IMR-90 (cell line): ENCODE measurements around the gene SLC4A9. TPM values are rescaled to one million over a fixed set of nuclear protein-coding genes. Genes with fewer than 3 reads are reported as not detected.

Source experiments
- ATAC-seq: fragments of 200-7000 bp; cut with Tn5 transposase; 2 replicates; pipeline ENCODE4 v1.9.1; 2020; ENCODE audit warnings: low read depth, mild to moderate bottlenecking, moderate library complexity
- BruUV-seq: library from RNA; stranded (reverse); fragments of 400-500 nt; replicated peaks from 2 replicates; lab custom pipeline; 2021; lab: Mats Ljungman, UMichigan
- CTCF ChIA-PET: fragments of 300-600 bp; formaldehyde crosslinking; extraction: SDS; loops from one replicate; lab custom pipeline; 2021; ENCODE audit warnings: antibody characterized with exemption; lab: Yijun Ruan, JAX
- POLR2A ChIA-PET: fragments of 300-600 bp; sonication (Branson Sonifier 250); formaldehyde crosslinking; loops from one replicate; lab custom pipeline; 2022; ENCODE audit warnings: antibody characterized with exemption; ENCODE audit not compliant: unreplicated experiment; lab: Charles Lee
- DNase-seq: peaks from one replicate; pipeline ENCODE4 v3.0.0; 2013
- H2AFZ ChIP-seq: replicated peaks from 2 replicates; pipeline ENCODE3; 2013; ENCODE audit warnings: low read length, mild to moderate bottlenecking; ENCODE audit not compliant: poor library complexity
- H2AK5ac ChIP-seq: 2 replicates; pipeline ENCODE4 v1.6.1; 2013; ENCODE audit warnings: low read depth, low read length, inconsistent platforms
- H2AK9ac ChIP-seq: replicated peaks from 2 replicates; pipeline ENCODE3; 2013; ENCODE audit warnings: mild to moderate bottlenecking, low read depth, low read length, moderate library complexity; ENCODE audit not compliant: poor library complexity
- H2BK120ac ChIP-seq: 2 replicates; pipeline ENCODE4 v1.6.1; 2013; ENCODE audit warnings: low read depth, low read length, inconsistent platforms
- H2BK15ac ChIP-seq: 3 replicates; pipeline ENCODE4 v1.6.1; 2013; ENCODE audit warnings: low read depth, low read length, inconsistent platforms
- H2BK20ac ChIP-seq: 2 replicates; pipeline ENCODE4 v1.6.1; 2013; ENCODE audit warnings: low read depth, mild to moderate bottlenecking, inconsistent platforms, low read length, moderate library complexity
- H2BK5ac ChIP-seq: 2 replicates; pipeline ENCODE4 v1.6.1; 2013; ENCODE audit warnings: mild to moderate bottlenecking, low read depth, low read length, inconsistent platforms; ENCODE audit not compliant: poor library complexity, severe bottlenecking
- H3K14ac ChIP-seq: replicated peaks from 2 replicates; pipeline ENCODE4 v1.6.1; 2013; ENCODE audit warnings: low read depth, low read length, inconsistent platforms
- H3K18ac ChIP-seq: 2 replicates; pipeline ENCODE4 v1.6.1; 2013; ENCODE audit warnings: low read depth, low read length, control low read depth
- H3K23ac ChIP-seq: 2 replicates; pipeline ENCODE4 v1.6.1; 2013; ENCODE audit warnings: low read depth, low read length, inconsistent platforms
- H3K27ac ChIP-seq: 2 replicates; pipeline ENCODE4 v1.5.1; 2013; ENCODE audit warnings: mild to moderate bottlenecking, control low read depth, low read length; ENCODE audit not compliant: insufficient read depth
- H3K27me3 ChIP-seq: 2 replicates; pipeline ENCODE4 v1.6.1; 2013; ENCODE audit warnings: low read length; ENCODE audit not compliant: control insufficient read depth, insufficient read depth
- H3K36me3 ChIP-seq: 2 replicates; pipeline ENCODE4 v1.6.1; 2013; ENCODE audit warnings: low read length, mixed read lengths; ENCODE audit not compliant: control insufficient read depth, insufficient read depth
- H3K4ac ChIP-seq: 2 replicates; pipeline ENCODE4 v1.6.1; 2013; ENCODE audit warnings: low read depth, low read length, inconsistent platforms
- H3K4me1 ChIP-seq: 2 replicates; pipeline ENCODE4 v1.6.1; 2013; ENCODE audit warnings: low read length, mixed read lengths; ENCODE audit not compliant: control insufficient read depth, insufficient read depth
- H3K4me2 ChIP-seq: 2 replicates; pipeline ENCODE4 v1.6.1; 2013; ENCODE audit warnings: low read depth, mild to moderate bottlenecking, control low read depth, low read length, moderate library complexity
- H3K4me3 ChIP-seq: 2 replicates; pipeline ENCODE4 v1.5.1; 2013; ENCODE audit warnings: low read depth, mild to moderate bottlenecking, control low read depth, low read length, moderate library complexity; ENCODE audit not compliant: insufficient read depth
- H3K56ac ChIP-seq: 2 replicates; pipeline ENCODE4 v1.6.1; 2013; ENCODE audit warnings: low read length, inconsistent platforms; ENCODE audit not compliant: insufficient read depth; ENCODE audit errors: extremely low read depth
- H3K79me1 ChIP-seq, 2 experiments: 2 replicates each; pipeline ENCODE4 v1.6.1; 2013; ENCODE audit warnings: low read length in 2 of 2, inconsistent platforms in 1 of 2, low read depth in 1 of 2
- H3K9ac ChIP-seq: 2 replicates; pipeline ENCODE4 v1.6.1; 2013; ENCODE audit warnings: low read depth, low read length, control low read depth
- H3K9me1 ChIP-seq: 2 replicates; pipeline ENCODE4 v1.6.1; 2013; ENCODE audit warnings: low read length, inconsistent platforms; ENCODE audit not compliant: insufficient read depth
- H3K9me3 ChIP-seq: 2 replicates; pipeline ENCODE4 v1.6.1; 2013; ENCODE audit warnings: low read length; ENCODE audit not compliant: control insufficient read depth, insufficient read depth
- H4K20me1 ChIP-seq: 2 replicates; pipeline ENCODE4 v1.6.1; 2013; ENCODE audit warnings: low read length, inconsistent platforms; ENCODE audit not compliant: insufficient read depth
- H4K5ac ChIP-seq: 2 replicates; pipeline ENCODE4 v1.6.1; 2013; ENCODE audit warnings: mild to moderate bottlenecking, low read depth, low read length, control low read depth
- H4K8ac ChIP-seq, 2 experiments: 2 replicates each; pipeline ENCODE4 v1.6.1; 2013; ENCODE audit warnings: low read depth in 2 of 2, low read length in 2 of 2, control low read depth in 1 of 2, inconsistent platforms in 1 of 2
- H4K91ac ChIP-seq: 2 replicates; pipeline ENCODE4 v1.6.1; 2013; ENCODE audit warnings: low read depth, low read length, inconsistent platforms; ENCODE audit not compliant: insufficient read depth
- MAFK ChIP-seq: IDR thresholded peaks from 2 replicates; pipeline ENCODE4 v1.6.1; 2012; ENCODE audit warnings: low read depth, low read length, improper control_type of control experiment
- MXI1 ChIP-seq: IDR thresholded peaks from 2 replicates; pipeline ENCODE4 v1.6.1; 2012; ENCODE audit warnings: low read depth, mild to moderate bottlenecking, low read length, moderate library complexity, borderline replicate concordance
- NFE2L2 ChIP-seq: fragments of 150-350 bp; IDR thresholded peaks from 2 replicates; pipeline ENCODE4 v1.6.1; 2016; ENCODE audit warnings: low read depth, mild to moderate bottlenecking, low read length
- WGBS, 2 experiments: methylation state at CpG; one replicate each; pipeline versions ENCODE4 v1.1.5 to v1.1.7; 2013; ENCODE audit warnings: missing lambda C conversion rate in 2 of 2; ENCODE audit not compliant: insufficient read length in 1 of 2; ENCODE audit errors: extremely low coverage in 2 of 2; 5-methylcytosine and 5-hydroxymethylcytosine counted together
- dilution Hi-C: fragments of 300-500 bp; cut with HindIII; formaldehyde crosslinking; loops from one replicate; pipeline ENCODE4 v1.14.3; 2018; ENCODE audit warnings: low sequenced_read_pairs; ENCODE audit not compliant: unreplicated experiment
- in situ Hi-C: fragments of 300-500 bp; cut with MboI; formaldehyde crosslinking; loops from 3 replicates; pipeline ENCODE4 v1.14.3; 2019; ENCODE audit warnings: low sequenced_read_pairs, inconsistent platforms, mixed read lengths
- intact Hi-C: fragments of 100-400 bp; cut with micrococcal nuclease; formaldehyde crosslinking; loops from 2 replicates; pipeline ENCODE4 v1.10.0; 2022
- polyA plus RNA-seq, 3 experiments: library from polyadenylated mRNA; depleted of rRNA; stranded (reverse); fragments of >200 nt; gene quantifications; 2 replicates each; pipeline ENCODE4 v1.2.3, GENCODE V29; 2012; ENCODE audit warnings: low replicate concordance in 1 of 3
- total RNA-seq: library from RNA; depleted of rRNA; stranded (reverse); fragments of >200 nt; gene quantifications from 2 replicates; pipeline ENCODE4 v1.2.3, GENCODE V29; 2012

The SLC4A9 gene
- total and polyA plus RNA-seq, 2 of the 4 experiments (the other 2 are of a cell fraction): not detected

DNA sequence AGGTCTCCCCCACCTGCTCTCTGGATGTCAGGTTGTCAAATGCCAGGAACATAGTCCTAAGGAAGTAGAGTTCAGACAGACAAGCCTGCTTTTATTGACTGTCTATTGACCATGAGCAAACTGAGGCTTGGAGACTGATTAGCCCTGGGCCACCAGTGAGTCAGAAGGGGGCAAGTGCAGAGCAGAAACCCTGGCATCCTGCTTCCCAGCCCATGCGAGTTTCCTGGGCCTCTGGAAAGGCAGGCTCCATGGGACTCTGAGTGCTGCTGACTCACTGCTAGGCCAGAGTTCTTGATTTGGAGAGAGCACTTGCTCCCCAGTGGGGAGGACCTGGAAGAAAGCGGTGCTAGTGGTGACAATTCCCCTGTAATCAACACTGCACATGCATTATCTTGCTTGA, 10.8 kb upstream of the SLC4A9 start:
- Histone ChIP-seq H3K18ac (no peak overlapping the region), H3K79me1 (peaks cover 13 to 20% of the 10 kb centered on the region in 2 experiments), H3K27ac (no peak overlapping the region), H3K23ac (no peak overlapping the region), H3K4me1 (peaks cover 11% of the 10 kb centered on the region), H2BK5ac (no peak overlapping the region), H2BK20ac (no peak overlapping the region), H3K56ac (no peak overlapping the region), H4K8ac (no peak overlapping the region), H3K9me1 (peaks cover 4% of the 10 kb centered on the region; the same call in 1 of the 2 replicates), H3K14ac (no peak overlapping the region), H2AFZ (peak overlapping the region; percentile 14), H3K9me3 (no peaks in the 10 kb centered on the region), H3K27me3 (no peaks in the 10 kb centered on the region), H2BK15ac (no peak overlapping the region), H2BK120ac (no peak overlapping the region), H2AK5ac (no peak overlapping the region), H3K36me3 (no peaks in the 10 kb centered on the region; the same call in 1 of the 2 replicates), H4K20me1 (0 out of 2 replicates have a peak, but pooled peaks cover 9% of the 10 kb centered on the region), H3K4me3 (no peak overlapping the region), H4K91ac (no peak overlapping the region), H2AK9ac (peak overlapping the region; percentile 60), H3K4me2 (no peak overlapping the region), H3K9ac (no peak overlapping the region), H3K4ac (no peak overlapping the region), H4K5ac (no peak overlapping the region)
- POLR2A ChIA-PET: no interaction called here
- ATAC-seq (no peak), DNase-seq (peak; percentile 34)
- CTCF ChIA-PET: interaction anchor here (0.6 to 11.0 kb wide), 2 partner anchors 36 to 106 kb away, joined by 4 to 233 read pairs; no protein-coding TSS in a partner anchor
- no CpG with 5 or more reads among the region's 2 CpGs for WGBS, 2 experiments
- in situ Hi-C loops (no loop called here), dilution Hi-C loops (no loop called here), intact Hi-C loops (loop anchor here (5.0 kb wide), 1 partner anchor 52 kb away; no protein-coding TSS in a partner anchor)
- TF ChIP-seq NFE2L2 (no peak), MAFK (no peak), MXI1 (no peak)
- BruUV-seq: no TSS peak
